Smooth muscle cell (in vitro differentiated cells): ENCODE measurements around the gene CRTC1. TPM values are rescaled to one million over a fixed set of nuclear protein-coding genes. Genes with fewer than 3 reads are reported as not detected.

Source experiments
- DNase-seq: peaks from one replicate; lab custom pipeline; 2025; ENCODE audit not compliant: unreplicated experiment; lab: John Stamatoyannopoulos, UW
- H2AFZ ChIP-seq: fragments of 200-600 bp; sonication (generic); 2 replicates; pipeline ENCODE4 v1.6.0; 2016; ENCODE audit warnings: antibody characterized with exemption, low read depth, mild to moderate bottlenecking
- H3F3A ChIP-seq: fragments of 200-600 bp; sonication (generic); 2 replicates; pipeline ENCODE4 v1.6.0; 2017; ENCODE audit warnings: antibody characterized with exemption, low read depth
- H3K27ac ChIP-seq: fragments of 200-600 bp; sonication (generic); 2 replicates; pipeline ENCODE4 v1.5.1; 2016; ENCODE audit warnings: low read depth, mild to moderate bottlenecking
- H3K27me3 ChIP-seq: fragments of 200-600 bp; sonication (generic); 2 replicates; pipeline ENCODE4 v1.6.1; 2016; ENCODE audit warnings: low read depth, mild to moderate bottlenecking
- H3K36me3 ChIP-seq: fragments of 200-600 bp; sonication (generic); 2 replicates; pipeline ENCODE4 v1.5.1; 2016; ENCODE audit warnings: low read depth
- H3K4me1 ChIP-seq: fragments of 200-600 bp; sonication (generic); 2 replicates; pipeline ENCODE4 v1.5.1; 2016; ENCODE audit warnings: low read depth
- H3K4me2 ChIP-seq: fragments of 200-600 bp; sonication (generic); 2 replicates; pipeline ENCODE4 v1.6.0; 2016; ENCODE audit warnings: mild to moderate bottlenecking
- H3K4me3 ChIP-seq: fragments of 200-600 bp; sonication (generic); 2 replicates; pipeline ENCODE4 v1.5.1; 2016; ENCODE audit warnings: mild to moderate bottlenecking
- H3K79me2 ChIP-seq: fragments of 200-600 bp; sonication (generic); 2 replicates; pipeline ENCODE4 v1.6.0; 2016; ENCODE audit warnings: low read depth, mild to moderate bottlenecking
- H3K9ac ChIP-seq: fragments of 200-600 bp; sonication (generic); 2 replicates; pipeline ENCODE4 v1.6.0; 2016; ENCODE audit warnings: low read depth
- H3K9me3 ChIP-seq: fragments of 200-600 bp; sonication (generic); replicated peaks from 2 replicates; pipeline ENCODE4 v1.5.1; 2016; ENCODE audit warnings: low read depth
- H4K20me1 ChIP-seq: fragments of 200-600 bp; sonication (generic); 2 replicates; pipeline ENCODE4 v1.6.0; 2016; ENCODE audit warnings: low read depth
- CTCF ChIP-seq: fragments of 200-600 bp; sonication (generic); IDR thresholded peaks from 2 replicates; pipeline ENCODE4 v1.5.1; 2017; ENCODE audit warnings: borderline replicate concordance, mild to moderate bottlenecking, antibody characterized with exemption; ENCODE audit not compliant: insufficient read depth, poor library complexity, severe bottlenecking
- WGBS: methylation state at CpG from one replicate; pipeline ENCODE4 v1.1.7; 2016; ENCODE audit warnings: low lambda C conversion rate; 5-methylcytosine and 5-hydroxymethylcytosine counted together
- polyA plus RNA-seq: library from polyadenylated mRNA; unstranded; fragments of >200 nt; fragmentation: Nextera tagmentation; extraction: Ambion mirVana; gene quantifications from 2 replicates; pipeline ENCODE4 v1.2.1, GENCODE V29; 2016
- total RNA-seq: library from RNA; depleted of rRNA; stranded (reverse); fragments of >200 nt; gene quantifications from 2 replicates; pipeline ENCODE4 v1.2.3, GENCODE V29; 2014

Gene CRTC1
- total and polyA plus RNA-seq, 2 experiments from 2014 or later, result 1.6 to 3.1 TPM

- no peak for DNase-seq
- Histone ChIP-seq H2AFZ (no peak overlapping the region), H3K9me3 (no peaks in the 10 kb centered on the region), H3K27me3 (no peaks in the 10 kb centered on the region), H3F3A (no peaks in the 10 kb centered on the region), H4K20me1 (no peaks in the 10 kb centered on the region), H3K4me3 (no peak overlapping the region), H3K4me2 (no peak overlapping the region), H3K79me2 (no peaks in the 10 kb centered on the region), H3K4me1 (no peaks in the 10 kb centered on the region), H3K27ac (no peak overlapping the region), H3K36me3 (no peaks in the 10 kb centered on the region), H3K9ac (no peak overlapping the region)
- 94% methylated on average over 13 of the region's 19 CpGs for WGBS
- TF ChIP-seq CTCF, result no peak
Measured at GRCh38 chr19:18759304-18759994, 76.0 kb downstream of the CRTC1 start.

DNA sequence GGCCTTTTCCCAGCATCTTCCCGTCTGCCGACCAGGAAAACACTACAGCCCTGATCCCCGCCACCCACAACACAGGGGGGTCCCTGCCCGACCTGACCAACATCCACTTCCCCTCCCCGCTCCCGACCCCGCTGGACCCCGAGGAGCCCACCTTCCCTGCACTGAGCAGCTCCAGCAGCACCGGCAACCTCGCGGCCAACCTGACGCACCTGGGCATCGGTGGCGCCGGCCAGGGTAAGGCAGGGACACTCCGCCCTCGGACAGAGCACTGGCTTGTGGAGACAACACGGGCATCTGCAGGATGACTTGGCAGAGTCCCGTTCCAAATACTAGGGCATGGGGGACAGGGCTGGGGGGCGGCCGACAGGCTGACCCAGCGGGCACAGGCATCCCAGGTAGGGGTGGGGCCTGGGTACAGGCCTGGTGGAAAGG, 76.5 kb downstream of the CRTC1 start:
- 94% methylated on average over 18 of the region's 22 CpGs for WGBS
- no peak for DNase-seq
- H3K79me2 ChIP-seq, result no peaks in the 10 kb centered on the region

GRCh38 chr19:18760440-18761383, 77.2 kb downstream of the CRTC1 start:
- Histone ChIP-seq H3K4me3 (no peak overlapping the region), H3F3A (no peaks in the 10 kb centered on the region), H3K79me2 (no peaks in the 10 kb centered on the region), H4K20me1 (no peaks in the 10 kb centered on the region), H3K9me3 (no peaks in the 10 kb centered on the region), H3K9ac (no peak overlapping the region), H2AFZ (no peak overlapping the region), H3K4me1 (no peaks in the 10 kb centered on the region), H3K36me3 (no peaks in the 10 kb centered on the region), H3K27me3 (no peaks in the 10 kb centered on the region), H3K4me2 (no peak overlapping the region), H3K27ac (no peak overlapping the region)
- no peak for TF ChIP-seq CTCF
- DNase-seq, result no peak
- WGBS, result 93% methylated on average over 19 of the region's 27 CpGs

More for the DNA sequence above, 76.5 kb downstream of the CRTC1 start:
- Histone ChIP-seq H4K20me1 (no peaks in the 10 kb centered on the region), H3K9ac (no peak overlapping the region), H3K4me2 (no peak overlapping the region), H3F3A (no peaks in the 10 kb centered on the region), H3K27me3 (no peaks in the 10 kb centered on the region), H2AFZ (no peak overlapping the region), H3K4me3 (no peak overlapping the region), H3K36me3 (no peaks in the 10 kb centered on the region), H3K27ac (no peak overlapping the region), H3K4me1 (no peaks in the 10 kb centered on the region), H3K9me3 (no peaks in the 10 kb centered on the region)
- TF ChIP-seq CTCF, result no peak
